Urothelium cell line (cell line): ENCODE data around the gene OPHN1.
"Not testable (repeated sequence)": the region's sequence is repeated elsewhere in the genome, so short reads cannot be mapped to it uniquely, and the experiment has no call there.

Source experiments
- DNase-seq: peaks from one replicate; pipeline ENCODE4 v3.0.0; 2011; ENCODE audit warnings: low spot score, mixed read lengths
- FAIRE-seq: peaks from 2 replicates; lab custom pipeline; 2011; peaks lifted over from hg19 to GRCh38; lab: Jason Lieb, UNC

The OPHN1 gene

GRCh38 chrX:68365341-68365740, 68.0 kb downstream of the OPHN1 start:
- no peak for FAIRE-seq
- no peak for DNase-seq

- no peak for FAIRE-seq
- no peak for DNase-seq
Observed at GRCh38 chrX:68363984-68364383, 69.3 kb downstream of the OPHN1 start.

GRCh38 chrX:68358679-68359078, 74.6 kb downstream of the OPHN1 start:
- FAIRE-seq (no peak), DNase-seq (no peak)

DNA sequence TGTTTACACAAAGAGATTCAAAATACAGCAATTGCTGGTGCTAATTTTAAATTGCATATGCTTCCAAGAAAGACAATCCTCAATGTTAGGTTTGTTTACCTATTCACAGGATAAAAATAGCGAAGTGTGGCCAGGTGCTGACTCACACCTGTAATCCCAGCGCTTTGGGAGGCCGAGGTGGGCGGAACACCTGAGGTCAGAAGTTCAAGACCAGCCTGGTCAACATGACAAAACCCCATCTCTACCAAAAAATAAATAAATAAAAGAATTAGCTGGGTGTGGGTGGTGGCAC, 77.7 kb downstream of the OPHN1 start:
- DNase-seq, result no peak

GRCh38 chrX:68354879-68355628, 78.2 kb downstream of the OPHN1 start:
- no peak for FAIRE-seq
- DNase-seq, result no peak

More for the DNA sequence above, 77.7 kb downstream of the OPHN1 start:
- FAIRE-seq, result no peak

DNA sequence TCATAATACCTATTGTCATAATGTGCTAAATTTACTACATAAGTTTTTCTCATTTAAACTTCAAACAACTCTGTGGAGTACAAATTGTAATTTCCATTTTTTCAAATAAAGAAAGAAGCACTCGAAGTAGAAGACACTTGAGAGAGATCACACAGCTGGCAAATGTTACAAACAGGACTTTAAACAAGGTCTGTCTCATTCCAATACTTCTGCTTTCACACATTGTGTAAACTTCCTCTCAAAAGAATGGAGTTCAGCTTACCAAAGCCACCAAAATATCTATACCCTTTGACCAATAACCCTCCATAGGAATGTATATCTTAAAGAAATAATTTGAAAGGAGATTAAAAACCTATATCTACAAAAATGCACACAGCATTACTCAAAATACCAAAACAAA, 88.3 kb downstream of the OPHN1 start:
- FAIRE-seq, result no peak

GRCh38 chrX:68343551-68343950, 89.7 kb downstream of the OPHN1 start:
- no peak for DNase-seq
- no peak for FAIRE-seq

More for the DNA sequence above, 88.3 kb downstream of the OPHN1 start:
- no peak for DNase-seq

GRCh38 chrX:68332201-68332731, 101.0 kb downstream of the OPHN1 start:
- no peak for FAIRE-seq

DNA sequence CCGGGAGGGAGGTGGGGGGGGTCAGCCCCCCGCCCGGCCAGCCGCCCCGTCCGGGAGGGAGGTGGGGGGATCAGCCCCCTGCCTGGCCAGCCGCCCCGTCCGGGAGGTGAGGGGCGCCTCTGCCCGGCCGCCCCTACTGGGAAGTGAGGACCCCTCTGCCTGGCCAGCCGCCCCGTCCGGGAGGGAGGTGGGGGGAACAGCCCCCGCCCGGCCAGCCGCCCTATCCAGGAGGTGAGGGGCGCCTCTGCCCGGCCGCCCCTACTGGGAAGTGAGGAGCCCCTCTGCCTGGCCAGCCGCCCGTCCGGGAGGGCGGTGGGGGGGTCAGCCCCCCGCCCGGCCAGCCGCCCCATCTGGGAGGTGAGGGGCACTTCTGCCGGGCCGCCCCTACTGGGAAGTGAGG, 106.5 kb downstream of the OPHN1 start:
- FAIRE-seq, DNase-seq: not testable (repeated sequence)

More at GRCh38 chrX:68332201-68332731, 101.0 kb downstream of the OPHN1 start:
- DNase-seq, result no peak

- peak; percentile 39 for DNase-seq
Observed at GRCh38 chrX:68307769-68308168, 125.5 kb downstream of the OPHN1 start.

GRCh38 chrX:68304602-68305001, 128.7 kb downstream of the OPHN1 start:
- FAIRE-seq, result no peak
- DNase-seq, result no peak

More at GRCh38 chrX:68307769-68308168, 125.5 kb downstream of the OPHN1 start:
- FAIRE-seq, result no peak

- DNase-seq (no peak), FAIRE-seq (no peak)
Observed at GRCh38 chrX:68299898-68300297, 133.4 kb downstream of the OPHN1 start.

- DNase-seq, result no peak
- no peak for FAIRE-seq
Observed at GRCh38 chrX:68292471-68292870, 140.8 kb downstream of the OPHN1 start.

GRCh38 chrX:68288127-68288526, 145.2 kb downstream of the OPHN1 start:
- FAIRE-seq, result no peak
- no peak for DNase-seq

- no peak for DNase-seq
- FAIRE-seq, result no peak
Observed at GRCh38 chrX:68287419-68287818, 145.9 kb downstream of the OPHN1 start.

DNA sequence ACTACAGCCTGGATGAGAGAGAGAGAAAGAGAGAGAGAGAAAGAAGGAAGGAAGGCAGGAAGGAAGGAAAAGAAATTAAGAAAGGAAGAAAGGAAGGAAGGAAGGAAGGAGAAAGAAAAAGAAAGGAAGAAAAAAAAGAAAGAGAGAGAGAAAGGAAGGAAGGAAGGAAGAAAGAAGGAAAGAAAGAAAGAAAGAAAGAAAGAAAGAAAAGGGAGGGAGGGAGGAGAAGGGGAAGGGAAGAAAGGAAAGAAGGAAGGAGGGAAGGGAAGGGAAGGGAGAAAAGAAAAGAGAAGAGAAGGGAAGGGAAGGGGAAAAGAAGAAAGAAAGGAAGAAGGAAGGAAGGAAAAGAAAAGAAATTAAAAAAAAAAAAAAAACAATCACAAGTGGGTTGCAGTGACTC, 146.3 kb downstream of the OPHN1 start:
- DNase-seq (no peak), FAIRE-seq (no peak)

DNA sequence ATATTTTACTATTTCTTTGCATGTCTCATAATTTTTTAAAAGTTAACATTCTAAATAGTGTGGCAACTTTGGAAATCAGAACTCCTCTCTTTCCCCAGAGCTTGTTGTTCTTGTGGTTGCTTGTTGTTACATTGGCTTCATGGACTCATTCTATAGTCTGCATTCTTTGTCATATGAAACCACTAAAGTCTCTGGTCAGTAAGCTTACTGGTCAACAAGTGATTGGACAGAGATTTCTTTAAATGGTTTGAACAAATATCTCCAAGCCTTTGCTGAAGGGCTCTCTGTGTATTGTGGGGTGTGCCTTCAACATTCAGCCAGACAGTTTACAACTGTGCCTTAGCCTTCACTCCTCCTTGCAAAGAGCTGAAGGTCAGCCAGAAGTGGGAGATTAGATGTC, 147.2 kb downstream of the OPHN1 start:
- DNase-seq, result no peak
- no peak for FAIRE-seq

DNA sequence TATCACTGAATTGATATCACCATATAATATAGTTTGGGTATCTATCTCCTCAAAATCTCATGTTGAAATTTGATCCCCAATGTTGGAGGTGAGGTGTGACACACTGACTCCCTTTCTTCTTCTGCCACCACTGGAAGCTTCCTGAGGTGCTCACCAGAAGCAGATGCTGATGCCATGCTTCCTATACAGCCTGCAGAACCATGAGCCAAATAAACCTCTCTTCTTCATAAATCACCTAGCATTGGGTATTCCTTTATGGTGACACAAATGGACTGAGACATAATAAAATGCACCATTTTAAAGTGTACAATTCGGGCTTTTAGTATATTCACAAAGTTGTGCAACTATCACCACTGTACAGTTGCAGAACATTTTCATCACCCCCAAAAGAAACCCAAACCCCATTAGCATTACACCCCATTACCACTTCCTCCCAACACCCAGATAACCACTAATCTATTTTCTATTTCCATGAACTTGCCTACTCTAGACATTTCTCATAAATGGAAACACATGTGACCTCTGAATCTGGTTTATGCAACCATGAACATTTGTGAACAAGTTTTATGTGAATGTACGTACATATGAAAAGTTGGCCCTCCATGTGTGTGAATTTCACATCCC, 148.9 kb downstream of the OPHN1 start:
- DNase-seq, result no peak
- FAIRE-seq, result no peak

- no peak for DNase-seq
- no peak for FAIRE-seq
Observed at GRCh38 chrX:68273887-68274286, 159.4 kb downstream of the OPHN1 start.

DNA sequence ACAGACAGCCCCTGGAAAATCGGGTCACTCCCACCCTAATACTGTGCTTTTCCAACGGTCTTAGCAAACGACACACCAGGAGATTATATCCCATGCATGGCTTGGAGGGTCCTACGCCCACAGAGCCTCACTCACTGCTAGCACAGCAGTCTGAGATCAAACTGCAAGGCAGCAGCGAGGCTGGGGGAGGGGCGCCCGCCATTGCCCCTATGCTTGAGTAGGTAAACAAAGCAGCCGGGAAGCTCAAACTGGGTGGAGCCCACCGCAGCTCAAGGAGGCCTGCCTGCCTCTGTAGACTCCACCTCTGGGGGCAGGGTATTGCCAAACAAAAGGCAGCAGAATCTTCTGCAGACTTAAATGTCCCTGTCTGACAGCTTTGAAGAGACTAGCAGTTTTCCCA, 168.5 kb downstream of the OPHN1 start:
- not testable (repeated sequence) for FAIRE-seq, DNase-seq

DNA sequence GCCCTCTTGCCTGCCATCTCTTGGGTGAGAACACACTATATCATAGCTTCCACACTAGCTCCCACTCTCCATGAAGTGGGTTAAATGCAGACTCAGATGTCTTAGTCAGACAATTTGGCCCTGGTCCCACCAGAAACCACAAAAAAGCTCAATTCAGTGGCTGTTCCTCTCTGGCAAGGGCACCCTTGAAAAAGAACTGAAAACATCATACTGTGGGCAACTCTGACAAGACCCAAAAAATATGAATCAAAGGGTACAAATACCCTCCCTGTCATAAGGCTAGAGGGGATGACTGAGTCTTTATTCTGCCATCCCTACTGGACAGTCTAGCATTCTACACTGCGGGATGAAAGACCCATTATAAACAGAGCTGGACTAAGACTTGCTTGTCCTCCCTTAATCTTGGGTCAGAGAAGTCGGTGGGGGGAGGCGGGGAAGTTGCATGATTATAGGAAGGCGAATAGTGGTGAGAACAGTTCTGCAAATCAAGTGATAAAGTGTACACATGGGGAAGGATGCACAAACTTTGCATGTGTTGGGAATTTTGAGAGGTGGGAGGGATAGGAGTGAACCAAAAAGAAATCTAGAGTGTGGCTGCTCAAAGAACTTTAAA, 172.1 kb downstream of the OPHN1 start:
- FAIRE-seq, result no peak
- peak; percentile 25 for DNase-seq

DNA sequence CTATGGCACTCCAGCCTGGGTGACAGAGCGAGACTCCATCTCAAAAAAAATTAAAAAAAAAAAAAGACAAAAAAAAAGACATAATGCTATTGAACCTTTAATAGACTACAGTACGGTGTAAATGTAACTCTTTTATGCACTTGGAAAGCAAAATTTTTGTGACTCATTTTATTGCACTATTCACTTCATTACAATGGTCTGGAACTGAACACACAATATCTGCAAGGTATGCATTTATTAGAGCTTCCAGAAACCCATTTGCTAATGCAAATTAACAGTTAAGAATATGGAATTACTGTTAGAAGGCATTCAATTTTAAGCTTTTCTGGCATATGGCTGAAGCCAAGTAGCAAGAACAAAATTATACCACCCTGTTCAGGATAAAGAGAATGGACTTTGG, 176.3 kb downstream of the OPHN1 start:
- DNase-seq (no peak), FAIRE-seq (no peak)
